Keratinocyte (primary cell): ENCODE measurements around the gene GRIN2C. TPM values are rescaled to one million over a fixed set of nuclear protein-coding genes. Genes with fewer than 3 reads are reported as not detected.

Experiments
- DNase-seq: peaks from one replicate; pipeline ENCODE4 v3.0.0-alpha.2; 2011; ENCODE audit warnings: low read depth, missing footprints, low spot score
- FAIRE-seq: peaks from 2 replicates; lab custom pipeline; 2011; peaks lifted over from hg19 to GRCh38; lab: Jason Lieb, UNC
- H2AFZ ChIP-seq: 2 replicates; pipeline ENCODE4 v1.6.0; 2012; ENCODE audit warnings: low read length, control low read depth, inconsistent platforms; ENCODE audit not compliant: control insufficient read depth
- H3K27ac ChIP-seq: 2 replicates; pipeline ENCODE4 v1.5.1; 2011; ENCODE audit warnings: low read length; ENCODE audit not compliant: control insufficient read depth, insufficient read depth
- H3K27me3 ChIP-seq: 3 replicates; pipeline ENCODE4 v1.6.0; 2011; ENCODE audit warnings: low read length; ENCODE audit not compliant: control insufficient read depth, insufficient read depth; ENCODE audit errors: extremely low read depth
- H3K36me3 ChIP-seq, 2 experiments: 2 replicates in 1 of 2; 3 replicates in 1 of 2; pipeline ENCODE4 v1.5.1; 2011; ENCODE audit warnings: low read length in 2 of 2, mild to moderate bottlenecking in 1 of 2; ENCODE audit not compliant: control insufficient read depth in 2 of 2, insufficient read depth in 2 of 2; ENCODE audit errors: extremely low read depth in 1 of 2
- H3K4me1 ChIP-seq: 3 replicates; pipeline ENCODE4 v1.5.1; 2011; ENCODE audit warnings: low read length; ENCODE audit not compliant: control insufficient read depth, insufficient read depth; ENCODE audit errors: extremely low read depth
- H3K4me2 ChIP-seq: 3 replicates; pipeline ENCODE4 v1.6.0; 2011; ENCODE audit warnings: low read depth, low read length; ENCODE audit not compliant: control insufficient read depth, insufficient read depth; ENCODE audit errors: extremely low read depth
- H3K4me3 ChIP-seq, 3 experiments: fragments of 200-600 bp in 1 of 3; sonication (generic) in 1 of 3; 2 replicates in 2 of 3; 3 replicates in 1 of 3; pipeline ENCODE4 v1.5.1; 2011 to 2016; ENCODE audit warnings: low read length in 3 of 3, mild to moderate bottlenecking in 3 of 3, control low read depth in 2 of 3, inconsistent platforms in 1 of 3, low read depth in 1 of 3, mixed read lengths in 1 of 3, mixed run types in 1 of 3, moderate library complexity in 1 of 3; ENCODE audit not compliant: control insufficient read depth in 2 of 3, insufficient read depth in 2 of 3; ENCODE audit errors: extremely low read depth in 1 of 3
- H3K79me2 ChIP-seq: 2 replicates; pipeline ENCODE4 v1.6.0; 2012; ENCODE audit warnings: low read length; ENCODE audit not compliant: control insufficient read depth, insufficient read depth
- H3K9ac ChIP-seq: 3 replicates; pipeline ENCODE4 v1.6.0; 2011; ENCODE audit warnings: low read length; ENCODE audit not compliant: control insufficient read depth, insufficient read depth; ENCODE audit errors: extremely low read depth
- H3K9me1 ChIP-seq: 3 replicates; pipeline ENCODE4 v1.6.0; 2011; ENCODE audit warnings: low read length; ENCODE audit not compliant: control insufficient read depth, insufficient read depth; ENCODE audit errors: extremely low read depth
- H3K9me3 ChIP-seq: 2 replicates; pipeline ENCODE4 v1.5.1; 2012; ENCODE audit warnings: low read depth, low read length; ENCODE audit not compliant: control insufficient read depth
- H4K20me1 ChIP-seq: 3 replicates; pipeline ENCODE4 v1.6.0; 2011; ENCODE audit warnings: low read length; ENCODE audit not compliant: control insufficient read depth, insufficient read depth; ENCODE audit errors: extremely low read depth
- EZH2 ChIP-seq: IDR thresholded peaks from one replicate; pipeline ENCODE4 v1.6.1; 2012; ENCODE audit warnings: inconsistent platforms, mild to moderate bottlenecking, low read length, moderate library complexity
- dilution Hi-C: fragments of 300-500 bp; cut with MboI; formaldehyde crosslinking; loops from one replicate; pipeline ENCODE4 v1.7.0; 2020; ENCODE audit warnings: low sequenced_read_pairs; ENCODE audit not compliant: extremely low pct_ligation_motif_present
- polyA plus RNA-seq, 5 experiments: library from polyadenylated mRNA; depleted of rRNA in 3 of 5; stranded (reverse) in 3 of 5; stranded (forward) in 1 of 5; unstranded in 1 of 5; fragments of >200 nt; gene quantifications; 1 replicate in 1 of 5; 2 replicates in 3 of 5; 3 replicates in 1 of 5; pipeline versions ENCODE4 v1.2.1 to v1.2.3, GENCODE V29; 2011 to 2012; ENCODE audit warnings: missing spikeins in 2 of 5, low read depth in 1 of 5, low replicate concordance in 1 of 5
- TF ChIP-seq, protein P1 (sequence below), 3 experiments: IDR thresholded peaks in 1 of 3; conservative IDR thresholded peaks in 1 of 3; optimal IDR thresholded peaks in 1 of 3; 2 replicates in 2 of 3; 3 replicates in 1 of 3; pipeline versions ENCODE3 to v1.5.1; 2011; ENCODE audit warnings: low read length in 3 of 3, mild to moderate bottlenecking in 3 of 3, moderate library complexity in 2 of 3, control low read depth in 1 of 3, inconsistent platforms in 1 of 3; ENCODE audit not compliant: insufficient read depth in 2 of 3; ENCODE audit errors: extremely low read depth in 1 of 3

GRIN2C gene
- polyA plus RNA-seq, 1 donor (not counting 4 experiments of a cell fraction or from before 2014, with no cell fraction given), result not detected

GRCh38 chr17:74816905-74817620 lies 42.6 kb downstream of the GRIN2C start:
- no peaks in the 10 kb centered on the region for H3K4me1 ChIP-seq
- dilution Hi-C loops, result no loop called here
- H3K79me2 ChIP-seq, result no peaks in the 10 kb centered on the region
- no peak overlapping the region for H2AFZ ChIP-seq
- H3K27ac ChIP-seq, result no peak overlapping the region
- no peaks in the 10 kb centered on the region for H3K27me3 ChIP-seq
- no peak overlapping the region for H3K4me3 ChIP-seq
- FAIRE-seq, result no peak
- no peaks in the 10 kb centered on the region for H4K20me1 ChIP-seq
- DNase-seq, result no peak
- TF ChIP-seq, protein P1, sequence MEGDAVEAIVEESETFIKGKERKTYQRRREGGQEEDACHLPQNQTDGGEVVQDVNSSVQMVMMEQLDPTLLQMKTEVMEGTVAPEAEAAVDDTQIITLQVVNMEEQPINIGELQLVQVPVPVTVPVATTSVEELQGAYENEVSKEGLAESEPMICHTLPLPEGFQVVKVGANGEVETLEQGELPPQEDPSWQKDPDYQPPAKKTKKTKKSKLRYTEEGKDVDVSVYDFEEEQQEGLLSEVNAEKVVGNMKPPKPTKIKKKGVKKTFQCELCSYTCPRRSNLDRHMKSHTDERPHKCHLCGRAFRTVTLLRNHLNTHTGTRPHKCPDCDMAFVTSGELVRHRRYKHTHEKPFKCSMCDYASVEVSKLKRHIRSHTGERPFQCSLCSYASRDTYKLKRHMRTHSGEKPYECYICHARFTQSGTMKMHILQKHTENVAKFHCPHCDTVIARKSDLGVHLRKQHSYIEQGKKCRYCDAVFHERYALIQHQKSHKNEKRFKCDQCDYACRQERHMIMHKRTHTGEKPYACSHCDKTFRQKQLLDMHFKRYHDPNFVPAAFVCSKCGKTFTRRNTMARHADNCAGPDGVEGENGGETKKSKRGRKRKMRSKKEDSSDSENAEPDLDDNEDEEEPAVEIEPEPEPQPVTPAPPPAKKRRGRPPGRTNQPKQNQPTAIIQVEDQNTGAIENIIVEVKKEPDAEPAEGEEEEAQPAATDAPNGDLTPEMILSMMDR (optimal IDR thresholded peaks at IDR 0.05 in 1 of 3, IDR thresholded peaks at IDR 0.05 in 1 of 3, conservative IDR thresholded peaks at IDR 0.05 in 1 of 3; ENCODE audit: extremely low read depth in 1 of 3, insufficient read depth in 2 of 3, low read length in 3 of 3), result no peak
- H3K9me3 ChIP-seq, result no peaks in the 10 kb centered on the region
- H3K9ac ChIP-seq, result no peak overlapping the region
- H3K4me2 ChIP-seq, result no peak overlapping the region
- H3K36me3 ChIP-seq, result peaks cover 4 to 18% of the 10 kb centered on the region in 2 experiments
- no peaks in the 10 kb centered on the region for H3K9me1 ChIP-seq

DNA sequence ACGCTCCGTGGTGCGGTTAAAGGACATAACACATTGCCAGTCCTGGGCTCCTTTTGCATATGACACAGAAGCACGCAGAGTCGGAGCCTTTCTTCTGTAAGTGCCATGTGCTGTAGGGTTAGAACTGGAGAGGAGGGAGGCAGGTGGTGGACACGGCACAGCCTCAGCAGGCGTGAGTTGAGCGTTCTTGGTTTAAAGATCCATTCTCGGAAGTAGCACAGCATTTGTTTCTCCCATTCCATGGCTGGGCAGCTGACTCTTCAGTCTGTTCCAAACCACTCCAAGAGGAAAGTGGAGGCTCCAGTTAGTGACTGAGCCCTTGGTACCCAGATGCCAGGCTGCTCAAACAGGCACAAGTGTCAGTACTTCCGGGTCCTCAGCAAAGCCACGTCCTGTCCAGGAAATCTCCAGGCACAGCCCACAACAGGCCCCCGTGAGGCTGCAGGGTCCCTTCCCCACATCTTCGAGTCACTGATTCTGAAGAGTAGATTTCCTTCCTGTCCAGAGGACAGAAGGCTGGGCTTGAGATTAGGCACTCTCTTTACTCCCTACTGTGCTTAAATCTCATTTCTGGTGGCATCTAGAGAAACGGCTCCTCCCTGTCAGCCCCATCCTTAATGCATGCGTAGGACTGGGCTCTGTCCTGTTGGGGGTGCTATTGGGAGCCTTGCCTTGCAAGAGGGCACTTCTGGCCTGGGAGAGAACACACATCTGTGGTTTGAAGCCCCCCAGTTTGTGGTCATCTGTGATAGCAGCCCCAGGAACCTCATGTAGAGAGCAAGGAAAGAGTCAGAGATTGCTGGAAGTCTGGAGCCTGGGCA lies 43.9 kb downstream of the GRIN2C start:
- Histone ChIP-seq H3K36me3 (peaks cover 4 to 16% of the 10 kb centered on the region in 2 experiments), H3K9me3 (no peaks in the 10 kb centered on the region), H3K27ac (no peak overlapping the region), H3K79me2 (no peaks in the 10 kb centered on the region), H3K4me1 (no peaks in the 10 kb centered on the region), H3K4me2 (no peak overlapping the region), H2AFZ (no peak overlapping the region), H4K20me1 (no peaks in the 10 kb centered on the region), H3K4me3 (no peak overlapping the region), H3K9ac (no peak overlapping the region), H3K9me1 (no peaks in the 10 kb centered on the region), H3K27me3 (no peaks in the 10 kb centered on the region)
- TF ChIP-seq, protein P1 (optimal IDR thresholded peaks at IDR 0.05 in 1 of 3, IDR thresholded peaks at IDR 0.05 in 1 of 3, conservative IDR thresholded peaks at IDR 0.05 in 1 of 3; ENCODE audit: extremely low read depth in 1 of 3, insufficient read depth in 2 of 3, low read length in 3 of 3), result peak; percentile 9 to 27 (median 11)
- no peak for TF ChIP-seq EZH2
- FAIRE-seq (no peak), DNase-seq (no peak)
- dilution Hi-C loops, result no loop called here
